GM23338 (cell line): ENCODE data around the gene CMIP. TPM values are rescaled to one million over a fixed set of nuclear protein-coding genes. Genes with fewer than 3 reads are reported as not detected.

Source experiments
- ATAC-seq: fragments of 200-7000 bp; cut with Tn5 transposase; 3 replicates; pipeline ENCODE4 v1.9.1; 2020
- DNase-seq: peaks from one replicate; pipeline ENCODE4 v3.0.0-alpha.2; 2015; ENCODE audit warnings: low spot score
- H2AFZ ChIP-seq: fragments of 200-600 bp; sonication (generic); 2 replicates; pipeline ENCODE4 v1.8.0; 2016; ENCODE audit warnings: antibody characterized with exemption, mild to moderate bottlenecking, moderate library complexity
- H3F3A ChIP-seq: fragments of 200-600 bp; sonication (generic); replicated peaks from 2 replicates; pipeline ENCODE4 v1.8.0; 2017; ENCODE audit warnings: antibody characterized with exemption, mixed run types, low read depth
- H3K27ac ChIP-seq: fragments of 200-600 bp; sonication (generic); 2 replicates; pipeline ENCODE4 v1.6.1; 2016; ENCODE audit warnings: low read depth
- H3K27me3 ChIP-seq: fragments of 200-600 bp; sonication (generic); 2 replicates; pipeline ENCODE4 v1.8.0; 2016; ENCODE audit warnings: mild to moderate bottlenecking, mixed run types, moderate library complexity; ENCODE audit not compliant: insufficient read depth
- H3K36me3 ChIP-seq: fragments of 200-600 bp; sonication (generic); 2 replicates; pipeline ENCODE4 v1.8.0; 2016; ENCODE audit warnings: mild to moderate bottlenecking; ENCODE audit not compliant: insufficient read depth
- H3K4me1 ChIP-seq: fragments of 200-600 bp; sonication (generic); 2 replicates; pipeline ENCODE4 v1.8.0; 2016; ENCODE audit warnings: mild to moderate bottlenecking, moderate library complexity; ENCODE audit not compliant: insufficient read depth
- H3K4me2 ChIP-seq: fragments of 200-600 bp; sonication (generic); 2 replicates; pipeline ENCODE4 v1.7.1; 2017; ENCODE audit warnings: mixed run types
- H3K4me3 ChIP-seq: fragments of 200-600 bp; sonication (generic); 2 replicates; pipeline ENCODE4 v1.6.1; 2016; ENCODE audit warnings: mixed run types
- H3K79me2 ChIP-seq: fragments of 200-600 bp; sonication (generic); replicated peaks from 2 replicates; pipeline ENCODE4 v1.8.0; 2017; ENCODE audit warnings: mild to moderate bottlenecking; ENCODE audit not compliant: insufficient read depth
- H3K9me2 ChIP-seq: fragments of 200-600 bp; sonication (generic); 2 replicates; pipeline ENCODE4 v1.8.0; 2017; ENCODE audit not compliant: insufficient read depth
- H4K20me1 ChIP-seq: fragments of 200-600 bp; sonication (generic); replicated peaks from 2 replicates; pipeline ENCODE4 v1.8.0; 2017; ENCODE audit warnings: mild to moderate bottlenecking; ENCODE audit not compliant: insufficient read depth
- H3K27ac Mint-ChIP-seq: 2 replicates; pipeline ENCODE4 v1.8.0; 2020; ENCODE audit warnings: inconsistent platforms, mild to moderate bottlenecking, moderate library complexity, mixed read lengths
- H3K27me3 Mint-ChIP-seq: 3 replicates; pipeline ENCODE4 v1.8.0; 2022; ENCODE audit warnings: low read depth, mild to moderate bottlenecking, moderate library complexity, mixed read lengths, inconsistent platforms; ENCODE audit not compliant: insufficient read depth, poor library complexity
- H3K36me3 Mint-ChIP-seq: 3 replicates; pipeline ENCODE4 v1.8.0; 2021; ENCODE audit warnings: low read depth, mild to moderate bottlenecking, inconsistent platforms, moderate library complexity, mixed read lengths
- H3K4me1 Mint-ChIP-seq: 3 replicates; pipeline ENCODE4 v1.8.0; 2020; ENCODE audit warnings: mild to moderate bottlenecking, inconsistent platforms, mixed read lengths
- H3K4me3 Mint-ChIP-seq: 3 replicates; pipeline ENCODE4 v1.8.0; 2021; ENCODE audit warnings: moderate library complexity, mild to moderate bottlenecking, inconsistent platforms, mixed read lengths
- H3K9me3 Mint-ChIP-seq: 3 replicates; pipeline ENCODE4 v1.8.0; 2020; ENCODE audit warnings: moderate library complexity, mild to moderate bottlenecking, inconsistent platforms, mixed read lengths
- CREB1 ChIP-seq: fragments of 250-450 bp; sonication (Bioruptor Pico); IDR thresholded peaks from 2 replicates; pipeline ENCODE4 v1.5.0; 2020; ENCODE audit warnings: low read depth, mild to moderate bottlenecking, moderate library complexity
- ETS1 ChIP-seq: IDR thresholded peaks from 2 replicates; pipeline ENCODE4 v1.6.1; 2016; ENCODE audit warnings: antibody characterized with exemption
- STAT1 ChIP-seq: IDR thresholded peaks from one replicate; pipeline ENCODE4 v1.6.1; 2016; ENCODE audit warnings: antibody characterized with exemption; ENCODE audit not compliant: unreplicated experiment
- ZNF331 ChIP-seq: fragments of 250-450 bp; sonication (Bioruptor Pico); IDR thresholded peaks from 2 replicates; pipeline ENCODE4 v1.5.0; 2020; ENCODE audit warnings: low read depth, mild to moderate bottlenecking, moderate library complexity
- polyA plus RNA-seq: library from polyadenylated mRNA; unstranded; fragments of >200 nt; fragmentation: Nextera tagmentation; extraction: Ambion mirVana; gene quantifications from 2 replicates; pipeline ENCODE4 v1.2.1, GENCODE V29; 2016
- total RNA-seq: library from RNA; depleted of rRNA; stranded (reverse); fragments of >200 nt; shearing (Covaris generic); gene quantifications from 2 replicates; pipeline ENCODE4 v1.2.3, GENCODE V29; 2014
- TF ChIP-seq, protein P1 (sequence below): fragments of 250-450 bp; sonication (Bioruptor Pico); IDR thresholded peaks from 2 replicates; pipeline ENCODE4 v1.5.0; 2020; ENCODE audit warnings: mild to moderate bottlenecking, moderate library complexity
- TF ChIP-seq, protein P2 (sequence below): IDR thresholded peaks from one replicate; pipeline ENCODE4 v1.6.1; 2018; ENCODE audit warnings: antibody characterized with exemption; ENCODE audit not compliant: unreplicated experiment

Gene CMIP
- total and polyA plus RNA-seq, 2 experiments from 2014 or later: 9.5 to 62.3 TPM

GRCh38 chr16:81555660-81556059, 111.1 kb downstream of the CMIP start (continued):
- TF ChIP-seq, protein P1, sequence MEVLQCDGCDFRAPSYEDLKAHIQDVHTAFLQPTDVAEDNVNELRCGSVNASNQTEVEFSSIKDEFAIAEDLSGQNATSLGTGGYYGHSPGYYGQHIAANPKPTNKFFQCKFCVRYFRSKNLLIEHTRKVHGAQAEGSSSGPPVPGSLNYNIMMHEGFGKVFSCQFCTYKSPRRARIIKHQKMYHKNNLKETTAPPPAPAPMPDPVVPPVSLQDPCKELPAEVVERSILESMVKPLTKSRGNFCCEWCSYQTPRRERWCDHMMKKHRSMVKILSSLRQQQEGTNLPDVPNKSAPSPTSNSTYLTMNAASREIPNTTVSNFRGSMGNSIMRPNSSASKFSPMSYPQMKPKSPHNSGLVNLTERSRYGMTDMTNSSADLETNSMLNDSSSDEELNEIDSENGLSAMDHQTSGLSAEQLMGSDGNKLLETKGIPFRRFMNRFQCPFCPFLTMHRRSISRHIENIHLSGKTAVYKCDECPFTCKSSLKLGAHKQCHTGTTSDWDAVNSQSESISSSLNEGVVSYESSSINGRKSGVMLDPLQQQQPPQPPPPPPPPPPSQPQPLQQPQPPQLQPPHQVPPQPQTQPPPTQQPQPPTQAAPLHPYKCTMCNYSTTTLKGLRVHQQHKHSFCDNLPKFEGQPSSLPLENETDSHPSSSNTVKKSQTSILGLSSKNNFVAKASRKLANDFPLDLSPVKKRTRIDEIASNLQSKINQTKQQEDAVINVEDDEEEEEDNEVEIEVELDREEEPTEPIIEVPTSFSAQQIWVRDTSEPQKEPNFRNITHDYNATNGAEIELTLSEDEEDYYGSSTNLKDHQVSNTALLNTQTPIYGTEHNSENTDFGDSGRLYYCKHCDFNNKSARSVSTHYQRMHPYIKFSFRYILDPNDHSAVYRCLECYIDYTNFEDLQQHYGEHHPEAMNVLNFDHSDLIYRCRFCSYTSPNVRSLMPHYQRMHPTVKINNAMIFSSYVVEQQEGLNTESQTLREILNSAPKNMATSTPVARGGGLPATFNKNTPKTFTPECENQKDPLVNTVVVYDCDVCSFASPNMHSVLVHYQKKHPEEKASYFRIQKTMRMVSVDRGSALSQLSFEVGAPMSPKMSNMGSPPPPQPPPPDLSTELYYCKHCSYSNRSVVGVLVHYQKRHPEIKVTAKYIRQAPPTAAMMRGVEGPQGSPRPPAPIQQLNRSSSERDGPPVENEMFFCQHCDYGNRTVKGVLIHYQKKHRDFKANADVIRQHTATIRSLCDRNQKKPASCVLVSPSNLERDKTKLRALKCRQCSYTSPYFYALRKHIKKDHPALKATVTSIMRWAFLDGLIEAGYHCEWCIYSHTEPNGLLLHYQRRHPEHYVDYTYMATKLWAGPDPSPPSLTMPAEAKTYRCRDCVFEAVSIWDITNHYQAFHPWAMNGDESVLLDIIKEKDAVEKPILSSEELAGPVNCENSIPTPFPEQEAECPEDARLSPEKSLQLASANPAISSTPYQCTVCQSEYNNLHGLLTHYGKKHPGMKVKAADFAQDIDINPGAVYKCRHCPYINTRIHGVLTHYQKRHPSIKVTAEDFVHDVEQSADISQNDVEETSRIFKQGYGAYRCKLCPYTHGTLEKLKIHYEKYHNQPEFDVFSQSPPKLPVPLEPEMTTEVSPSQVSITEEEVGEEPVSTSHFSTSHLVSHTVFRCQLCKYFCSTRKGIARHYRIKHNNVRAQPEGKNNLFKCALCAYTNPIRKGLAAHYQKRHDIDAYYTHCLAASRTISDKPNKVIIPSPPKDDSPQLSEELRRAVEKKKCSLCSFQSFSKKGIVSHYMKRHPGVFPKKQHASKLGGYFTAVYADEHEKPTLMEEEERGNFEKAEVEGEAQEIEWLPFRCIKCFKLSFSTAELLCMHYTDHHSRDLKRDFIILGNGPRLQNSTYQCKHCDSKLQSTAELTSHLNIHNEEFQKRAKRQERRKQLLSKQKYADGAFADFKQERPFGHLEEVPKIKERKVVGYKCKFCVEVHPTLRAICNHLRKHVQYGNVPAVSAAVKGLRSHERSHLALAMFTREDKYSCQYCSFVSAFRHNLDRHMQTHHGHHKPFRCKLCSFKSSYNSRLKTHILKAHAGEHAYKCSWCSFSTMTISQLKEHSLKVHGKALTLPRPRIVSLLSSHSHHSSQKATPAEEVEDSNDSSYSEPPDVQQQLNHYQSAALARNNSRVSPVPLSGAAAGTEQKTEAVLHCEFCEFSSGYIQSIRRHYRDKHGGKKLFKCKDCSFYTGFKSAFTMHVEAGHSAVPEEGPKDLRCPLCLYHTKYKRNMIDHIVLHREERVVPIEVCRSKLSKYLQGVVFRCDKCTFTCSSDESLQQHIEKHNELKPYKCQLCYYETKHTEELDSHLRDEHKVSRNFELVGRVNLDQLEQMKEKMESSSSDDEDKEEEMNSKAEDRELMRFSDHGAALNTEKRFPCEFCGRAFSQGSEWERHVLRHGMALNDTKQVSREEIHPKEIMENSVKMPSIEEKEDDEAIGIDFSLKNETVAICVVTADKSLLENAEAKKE (CRISPR knock-in tag): no peak
- no peak for TF ChIP-seq ZNF331 (CRISPR knock-in tag)
- TF ChIP-seq, protein P2, sequence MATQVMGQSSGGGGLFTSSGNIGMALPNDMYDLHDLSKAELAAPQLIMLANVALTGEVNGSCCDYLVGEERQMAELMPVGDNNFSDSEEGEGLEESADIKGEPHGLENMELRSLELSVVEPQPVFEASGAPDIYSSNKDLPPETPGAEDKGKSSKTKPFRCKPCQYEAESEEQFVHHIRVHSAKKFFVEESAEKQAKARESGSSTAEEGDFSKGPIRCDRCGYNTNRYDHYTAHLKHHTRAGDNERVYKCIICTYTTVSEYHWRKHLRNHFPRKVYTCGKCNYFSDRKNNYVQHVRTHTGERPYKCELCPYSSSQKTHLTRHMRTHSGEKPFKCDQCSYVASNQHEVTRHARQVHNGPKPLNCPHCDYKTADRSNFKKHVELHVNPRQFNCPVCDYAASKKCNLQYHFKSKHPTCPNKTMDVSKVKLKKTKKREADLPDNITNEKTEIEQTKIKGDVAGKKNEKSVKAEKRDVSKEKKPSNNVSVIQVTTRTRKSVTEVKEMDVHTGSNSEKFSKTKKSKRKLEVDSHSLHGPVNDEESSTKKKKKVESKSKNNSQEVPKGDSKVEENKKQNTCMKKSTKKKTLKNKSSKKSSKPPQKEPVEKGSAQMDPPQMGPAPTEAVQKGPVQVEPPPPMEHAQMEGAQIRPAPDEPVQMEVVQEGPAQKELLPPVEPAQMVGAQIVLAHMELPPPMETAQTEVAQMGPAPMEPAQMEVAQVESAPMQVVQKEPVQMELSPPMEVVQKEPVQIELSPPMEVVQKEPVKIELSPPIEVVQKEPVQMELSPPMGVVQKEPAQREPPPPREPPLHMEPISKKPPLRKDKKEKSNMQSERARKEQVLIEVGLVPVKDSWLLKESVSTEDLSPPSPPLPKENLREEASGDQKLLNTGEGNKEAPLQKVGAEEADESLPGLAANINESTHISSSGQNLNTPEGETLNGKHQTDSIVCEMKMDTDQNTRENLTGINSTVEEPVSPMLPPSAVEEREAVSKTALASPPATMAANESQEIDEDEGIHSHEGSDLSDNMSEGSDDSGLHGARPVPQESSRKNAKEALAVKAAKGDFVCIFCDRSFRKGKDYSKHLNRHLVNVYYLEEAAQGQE: no peak
- no peak for TF ChIP-seq STAT1
- TF ChIP-seq CREB1 (CRISPR knock-in tag): no peak

- Mint-ChIP-seq H3K4me1 (peaks cover 16% of the 10 kb centered on the region), H3K27ac (no peak overlapping the region), H3K4me3 (no peak overlapping the region), H3K9me3 (no peaks in the 10 kb centered on the region), H3K27me3 (peaks cover 7% of the 10 kb centered on the region), H3K36me3 (no peaks in the 10 kb centered on the region; the same call in 2 of the 3 replicates)
- no peaks in the 10 kb centered on the region; the same call in 1 of the 2 replicates for H3K4me1 ChIP-seq
- no peaks in the 10 kb centered on the region for H3F3A ChIP-seq
- DNase-seq (no peak), ATAC-seq (no peak)
- no peaks in the 10 kb centered on the region for H3K9me2 ChIP-seq
- H3K36me3 ChIP-seq: no peaks in the 10 kb centered on the region
- H3K27me3 ChIP-seq: no peaks in the 10 kb centered on the region
- H3K79me2 ChIP-seq: peaks cover 92% of the 10 kb centered on the region
- no peak overlapping the region for H3K4me2 ChIP-seq
- H3K4me3 ChIP-seq: no peak overlapping the region
- peaks cover 56% of the 10 kb centered on the region for H4K20me1 ChIP-seq
- H3K27ac ChIP-seq: no peak overlapping the region
- H2AFZ ChIP-seq: no peak overlapping the region
- no peak for TF ChIP-seq ETS1
Observed at GRCh38 chr16:81556715-81557284, 112.2 kb downstream of the CMIP start.
